Measurements from ENCODE around the gene PYGB.
"Not testable (repeated sequence)": the region's sequence is repeated elsewhere in the genome, so short reads cannot be mapped to it uniquely, and the experiment has no call there.

Gene PYGB

GRCh38 chr20:25227317-25227831 is 20.5 kb upstream of the PYGB start:
- no peak for DNase-seq (ENCODE audit: extremely low spot score, insufficient read length, low read depth)
- no peak for FAIRE-seq

- no peak for DNase-seq (ENCODE audit: extremely low spot score, insufficient read length, low read depth)
- no peak for FAIRE-seq
These were observed 18.3 kb upstream of the PYGB start for GRCh38 chr20:25229486-25230165.

- FAIRE-seq = no peak
- DNase-seq (ENCODE audit: extremely low spot score, insufficient read length, low read depth) = no peak
These were observed 17.6 kb upstream of the PYGB start for GRCh38 chr20:25230166-25230831.

- no peak for FAIRE-seq
- DNase-seq (ENCODE audit: extremely low spot score, insufficient read length, low read depth) = no peak
These were observed 14.7 kb upstream of the PYGB start for GRCh38 chr20:25233016-25233772.

GRCh38 chr20:25234009-25234849 is 13.7 kb upstream of the PYGB start:
- not testable (repeated sequence) for DNase-seq (ENCODE audit: extremely low spot score, insufficient read length, low read depth); FAIRE-seq

GRCh38 chr20:25236450-25237304 is 11.2 kb upstream of the PYGB start:
- no peak for FAIRE-seq
- DNase-seq (ENCODE audit: extremely low spot score, insufficient read length, low read depth) = no peak

GRCh38 chr20:25237610-25238318 is 10.1 kb upstream of the PYGB start:
- no peak for FAIRE-seq
- DNase-seq (ENCODE audit: extremely low spot score, insufficient read length, low read depth) = no peak

GRCh38 chr20:25238319-25239037 is 9.4 kb upstream of the PYGB start:
- FAIRE-seq (no peak), DNase-seq (ENCODE audit: extremely low spot score, insufficient read length, low read depth) (no peak)

DNA sequence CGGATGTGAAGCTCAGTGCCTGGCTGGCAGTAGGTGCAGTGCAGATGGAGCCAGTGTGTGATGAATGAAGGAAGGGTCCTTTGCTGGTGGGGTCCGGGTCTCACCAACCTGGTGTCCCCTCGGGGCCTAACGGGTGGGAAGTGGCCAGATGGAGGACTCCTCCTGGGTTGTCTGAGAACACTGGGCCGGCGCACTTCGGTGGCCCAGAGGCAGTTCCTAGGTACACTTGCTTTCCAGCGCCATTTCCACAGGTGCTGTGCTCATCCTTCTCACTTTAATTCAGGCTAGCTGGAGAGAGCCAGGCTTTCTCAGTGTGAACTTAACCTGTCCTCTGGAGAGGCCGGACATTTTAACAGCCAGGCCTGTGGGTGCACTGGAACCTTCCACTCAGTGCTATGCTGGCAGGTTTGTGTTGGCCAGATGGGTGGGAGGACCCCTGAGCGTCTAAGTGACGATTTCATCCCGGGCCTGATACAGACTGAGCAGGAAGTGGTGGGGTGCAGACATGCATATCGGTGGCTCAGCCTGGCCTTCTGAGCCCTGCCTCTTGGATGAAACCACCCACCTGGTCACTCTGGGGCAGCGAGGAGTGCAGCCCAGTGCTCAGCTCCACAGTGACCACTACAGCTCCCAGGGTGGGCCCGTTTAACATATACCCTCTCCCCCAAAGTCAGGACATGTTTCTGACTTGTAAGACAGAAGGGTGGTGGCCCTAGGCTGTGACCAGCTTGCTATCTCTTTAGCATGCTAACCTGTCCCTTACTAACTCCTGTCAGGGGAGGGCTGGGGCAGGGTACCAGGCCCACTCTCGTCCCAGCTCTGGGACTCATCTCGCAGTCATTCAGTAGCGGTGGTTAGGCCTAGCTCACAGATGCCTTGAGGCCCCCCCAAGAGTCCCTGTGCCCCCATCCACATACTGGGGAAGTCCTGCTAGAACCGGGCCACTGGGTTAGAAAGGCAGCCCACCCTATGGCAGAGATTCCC is 8.2 kb upstream of the PYGB start:
- DNase-seq (ENCODE audit: extremely low spot score, insufficient read length, low read depth) = no peak
- no peak for FAIRE-seq

- DNase-seq (ENCODE audit: extremely low spot score, insufficient read length, low read depth); FAIRE-seq: not testable (repeated sequence)
These were observed 6.8 kb upstream of the PYGB start for GRCh38 chr20:25240851-25241658.

DNA sequence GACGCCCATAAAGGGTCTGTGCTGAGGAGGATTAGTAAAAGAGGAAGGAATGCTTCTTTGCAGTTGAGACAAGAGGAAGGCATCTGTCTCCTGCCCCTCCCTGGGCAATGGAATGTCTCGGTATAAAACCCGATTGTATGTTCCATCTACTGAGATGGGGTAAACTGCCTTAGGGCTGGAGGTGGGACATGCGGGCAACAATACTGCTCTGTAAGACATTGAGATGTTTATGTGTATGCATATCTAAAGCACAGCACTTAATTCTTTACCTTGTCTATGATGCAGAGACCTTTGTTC is 6.3 kb upstream of the PYGB start:
- FAIRE-seq; DNase-seq (ENCODE audit: extremely low spot score, insufficient read length, low read depth): not testable (repeated sequence)

- no peak for DNase-seq (ENCODE audit: extremely low spot score, insufficient read length, low read depth)
- no peak for FAIRE-seq
These were observed 5.7 kb upstream of the PYGB start for GRCh38 chr20:25242231-25242630.

GRCh38 chr20:25243416-25243979 is 4.4 kb upstream of the PYGB start:
- FAIRE-seq (no peak), DNase-seq (ENCODE audit: extremely low spot score, insufficient read length, low read depth) (no peak)

GRCh38 chr20:25244976-25245375 is 2.9 kb upstream of the PYGB start:
- DNase-seq (ENCODE audit: extremely low spot score, insufficient read length, low read depth) (no peak), FAIRE-seq (no peak)

DNA sequence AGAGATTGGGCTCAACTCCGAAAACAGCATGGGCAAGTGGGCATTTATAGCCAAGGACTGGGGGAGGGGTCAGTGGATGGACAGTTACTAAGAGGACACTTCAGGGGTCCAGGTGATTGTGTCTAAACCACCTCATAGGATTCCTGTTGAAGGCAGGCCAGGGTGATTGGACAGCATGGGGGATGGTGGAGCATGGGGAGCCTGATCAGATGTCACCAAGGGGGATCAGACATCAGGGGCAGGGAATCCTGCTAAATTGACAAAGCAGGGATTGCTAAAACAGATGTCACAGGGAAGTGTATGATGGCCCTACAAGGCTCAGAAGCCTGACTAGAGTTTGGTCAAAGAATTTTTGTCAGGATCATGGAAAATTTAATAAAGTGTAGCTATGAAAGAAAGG is 2.4 kb upstream of the PYGB start:
- DNase-seq (ENCODE audit: extremely low spot score, insufficient read length, low read depth) (no peak), FAIRE-seq (no peak)

Data from GM18507 (cell line).